GM11168 (cell line): ENCODE measurements around the gene MTHFSD.

Experiments used
- in situ Hi-C: fragments of 300-500 bp; cut with MboI; formaldehyde crosslinking; loops from one replicate; pipeline ENCODE4 v1.12.0; 2022; ENCODE audit warnings: low sequenced_read_pairs; ENCODE audit not compliant: unreplicated experiment

The MTHFSD gene

GRCh38 chr16:86533767-86534351 lies 21.2 kb downstream of the MTHFSD start:
- in situ Hi-C loops: no loop called here

- in situ Hi-C loops: no loop called here
Observed at GRCh38 chr16:86533076-86533475, 22.0 kb downstream of the MTHFSD start.

- in situ Hi-C loops: no loop called here
Observed at GRCh38 chr16:86532526-86532815, 22.6 kb downstream of the MTHFSD start.

- in situ Hi-C loops: no loop called here
Observed at GRCh38 chr16:86531641-86532525, 23.2 kb downstream of the MTHFSD start.

GRCh38 chr16:86531191-86531545 lies 23.9 kb downstream of the MTHFSD start:
- in situ Hi-C loops: no loop called here

- in situ Hi-C loops: no loop called here
Observed at GRCh38 chr16:86530251-86531190, 24.5 kb downstream of the MTHFSD start.

GRCh38 chr16:86529160-86529559 lies 25.9 kb downstream of the MTHFSD start:
- in situ Hi-C loops: no loop called here

GRCh38 chr16:86528061-86528929 lies 26.7 kb downstream of the MTHFSD start:
- in situ Hi-C loops: no loop called here

GRCh38 chr16:86527366-86527765 lies 27.7 kb downstream of the MTHFSD start:
- in situ Hi-C loops: no loop called here

- in situ Hi-C loops: no loop called here
Observed at GRCh38 chr16:86525696-86526095, 29.3 kb downstream of the MTHFSD start.

- in situ Hi-C loops: no loop called here
Observed at GRCh38 chr16:86524029-86524428, 31.0 kb downstream of the MTHFSD start.

- in situ Hi-C loops: no loop called here
Observed at GRCh38 chr16:86523166-86523740, 31.8 kb downstream of the MTHFSD start.

- in situ Hi-C loops: no loop called here
Observed at GRCh38 chr16:86522634-86523033, 32.4 kb downstream of the MTHFSD start.

GRCh38 chr16:86521236-86522197 lies 33.5 kb downstream of the MTHFSD start:
- in situ Hi-C loops: no loop called here

- in situ Hi-C loops: no loop called here
Observed at GRCh38 chr16:86520317-86521210, 34.5 kb downstream of the MTHFSD start.

- in situ Hi-C loops: loop anchor here (10.0 kb wide), 2 partner anchors 175 to 445 kb away; no protein-coding TSS in a partner anchor
Observed at GRCh38 chr16:86519649-86520316, 35.3 kb downstream of the MTHFSD start.
